H9 (cell line): ENCODE data around the gene ARHGAP30. TPM values are rescaled to one million over a fixed set of nuclear protein-coding genes. Genes with fewer than 3 reads are reported as not detected.

Experiments used
- DNase-seq: peaks from one replicate; pipeline ENCODE4 v3.0.0-alpha.2; 2017
- H2AFZ ChIP-seq: one replicate; pipeline ENCODE4 v1.6.1; 2013; ENCODE audit warnings: mild to moderate bottlenecking, low read length, control low read depth, moderate library complexity
- H2AK5ac ChIP-seq: 2 replicates; pipeline ENCODE4 v1.6.1; 2013; ENCODE audit warnings: low read length, control low read depth, mixed read lengths; ENCODE audit not compliant: insufficient read length
- H2BK120ac ChIP-seq: one replicate; pipeline ENCODE4 v1.6.1; 2013; ENCODE audit warnings: low read depth, mild to moderate bottlenecking, low read length, control low read depth, inconsistent platforms; ENCODE audit not compliant: poor library complexity, severe bottlenecking
- H2BK12ac ChIP-seq: 2 replicates; pipeline ENCODE4 v1.6.1; 2013; ENCODE audit warnings: low read length, control low read depth, mixed read lengths, low read depth; ENCODE audit not compliant: insufficient read length
- H2BK15ac ChIP-seq: 2 replicates; pipeline ENCODE4 v1.6.1; 2013; ENCODE audit warnings: low read depth, low read length, control low read depth
- H2BK20ac ChIP-seq: one replicate; pipeline ENCODE4 v1.6.1; 2013; ENCODE audit warnings: low read depth, mild to moderate bottlenecking, low read length, control low read depth, inconsistent platforms; ENCODE audit not compliant: poor library complexity, severe bottlenecking
- H2BK5ac ChIP-seq: 2 replicates; pipeline ENCODE4 v1.6.1; 2013; ENCODE audit warnings: low read length, control low read depth, mixed read lengths; ENCODE audit not compliant: insufficient read length
- H3K14ac ChIP-seq: 2 replicates; pipeline ENCODE4 v1.6.1; 2013; ENCODE audit warnings: low read length, control low read depth; ENCODE audit not compliant: insufficient read depth
- H3K18ac ChIP-seq: 2 replicates; pipeline ENCODE4 v1.6.1; 2013; ENCODE audit warnings: low read depth, mild to moderate bottlenecking, mixed read lengths, low read length, control low read depth; ENCODE audit not compliant: insufficient read length
- H3K23ac ChIP-seq: 2 replicates; pipeline ENCODE4 v1.6.1; 2013; ENCODE audit warnings: low read length, control low read depth, mixed read lengths, low read depth; ENCODE audit not compliant: insufficient read length
- H3K23me2 ChIP-seq: 2 replicates; pipeline ENCODE4 v1.6.1; 2013; ENCODE audit warnings: low read depth, mild to moderate bottlenecking, mixed read lengths, low read length, control low read depth; ENCODE audit not compliant: insufficient read length, poor library complexity, severe bottlenecking
- H3K27ac ChIP-seq: 2 replicates; pipeline ENCODE4 v1.5.1; 2013; ENCODE audit warnings: low read length, control low read depth, mixed read lengths, low read depth; ENCODE audit not compliant: insufficient read length
- H3K27me3 ChIP-seq: 2 replicates; pipeline ENCODE4 v1.6.1; 2013; ENCODE audit warnings: low read length, control low read depth, inconsistent platforms; ENCODE audit not compliant: insufficient read depth
- H3K4ac ChIP-seq: 2 replicates; pipeline ENCODE4 v1.6.1; 2013; ENCODE audit warnings: low read depth, mild to moderate bottlenecking, control low read depth, inconsistent platforms, low read length, moderate library complexity
- H3K4me1 ChIP-seq: 2 replicates; pipeline ENCODE4 v1.6.1; 2013; ENCODE audit warnings: low read length, control low read depth, inconsistent platforms; ENCODE audit not compliant: insufficient read depth
- H3K4me2 ChIP-seq: 2 replicates; pipeline ENCODE4 v1.6.1; 2013; ENCODE audit warnings: low read length, control low read depth, mixed read lengths; ENCODE audit not compliant: insufficient read length, insufficient read depth
- H3K56ac ChIP-seq: 2 replicates; pipeline ENCODE4 v1.6.1; 2013; ENCODE audit warnings: low read depth, mild to moderate bottlenecking, mixed read lengths, low read length, control low read depth; ENCODE audit not compliant: insufficient read length
- H3K79me1 ChIP-seq: 2 replicates; pipeline ENCODE4 v1.6.1; 2013; ENCODE audit warnings: low read depth, mild to moderate bottlenecking, moderate library complexity, low read length, control low read depth, inconsistent platforms; ENCODE audit not compliant: insufficient read depth, poor library complexity, severe bottlenecking
- H3K79me2 ChIP-seq: 2 replicates; pipeline ENCODE4 v1.6.1; 2013; ENCODE audit warnings: low read length, control low read depth, inconsistent platforms; ENCODE audit not compliant: insufficient read depth
- H3K9ac ChIP-seq: 2 replicates; pipeline ENCODE4 v1.6.1; 2013; ENCODE audit warnings: low read length, control low read depth, mixed read lengths; ENCODE audit not compliant: insufficient read length; ENCODE audit errors: extremely low read depth
- H3K9me3 ChIP-seq: one replicate; pipeline ENCODE4 v1.6.1; 2013; ENCODE audit warnings: low read depth, low read length, inconsistent platforms; ENCODE audit not compliant: control insufficient read depth
- H3T11ph ChIP-seq: one replicate; pipeline ENCODE4 v1.6.1; 2013; ENCODE audit warnings: mild to moderate bottlenecking, low read length, control low read depth, inconsistent platforms
- H4K20me1 ChIP-seq: one replicate; pipeline ENCODE4 v1.6.1; 2013; ENCODE audit not compliant: control insufficient read depth, insufficient read length, insufficient read depth
- H4K5ac ChIP-seq: 2 replicates; pipeline ENCODE4 v1.6.1; 2013; ENCODE audit warnings: low read depth, mild to moderate bottlenecking, mixed read lengths, low read length, control low read depth; ENCODE audit not compliant: insufficient read length
- H4K8ac ChIP-seq: replicated peaks from 2 replicates; pipeline ENCODE4 v1.6.1; 2013; ENCODE audit warnings: low read length, control low read depth, mixed read lengths, low read depth; ENCODE audit not compliant: insufficient read length
- H4K91ac ChIP-seq: 2 replicates; pipeline ENCODE4 v1.6.1; 2013; ENCODE audit warnings: low read depth, mild to moderate bottlenecking, moderate library complexity, mixed read lengths, low read length, control low read depth; ENCODE audit not compliant: insufficient read length
- H3K27ac Mint-ChIP-seq, 3 experiments: 2 replicates in 2 of 3; 3 replicates in 1 of 3; pipeline ENCODE4 v1.8.0; 2020 to 2021; ENCODE audit warnings: mixed read lengths in 3 of 3, mild to moderate bottlenecking in 1 of 3, moderate library complexity in 1 of 3
- H3K27me3 Mint-ChIP-seq: 2 replicates; pipeline ENCODE4 v1.8.0; 2021; ENCODE audit warnings: low read depth, mild to moderate bottlenecking, moderate library complexity, mixed read lengths
- H3K36me3 Mint-ChIP-seq, 3 experiments: 2 replicates in 2 of 3; 3 replicates in 1 of 3; pipeline ENCODE4 v1.8.0; 2020 to 2021; ENCODE audit warnings: low read depth in 3 of 3, mixed read lengths in 3 of 3; ENCODE audit not compliant: insufficient read depth in 1 of 3
- H3K4me1 Mint-ChIP-seq, 2 experiments: 2 replicates each; pipeline ENCODE4 v1.8.0; 2020; ENCODE audit warnings: mixed read lengths in 2 of 2
- H3K4me3 Mint-ChIP-seq, 2 experiments: 2 replicates in 1 of 2; 3 replicates in 1 of 2; pipeline ENCODE4 v1.8.0; 2020 to 2021; ENCODE audit warnings: mild to moderate bottlenecking in 2 of 2, mixed read lengths in 2 of 2, moderate library complexity in 1 of 2
- H3K9me3 Mint-ChIP-seq, 2 experiments: 2 replicates in 1 of 2; 3 replicates in 1 of 2; pipeline ENCODE4 v1.8.0; 2020; ENCODE audit warnings: mild to moderate bottlenecking in 2 of 2, mixed read lengths in 2 of 2, moderate library complexity in 1 of 2
- WGBS: extraction: QIAGEN DNeasy Blood & Tissue Kit; methylation state at CpG from one replicate; pipeline ENCODE4 v1.1.7; 2013; ENCODE audit warnings: missing lambda C conversion rate, low lambda C conversion rate, mixed read lengths; ENCODE audit not compliant: insufficient read length; ENCODE audit errors: extremely low coverage; 5-methylcytosine and 5-hydroxymethylcytosine counted together
- total RNA-seq: library from RNA; stranded (reverse); gene quantifications from 2 replicates; pipeline ENCODE4 v1.2.1, GENCODE V29; 2021
- TF ChIP-seq, protein P1 (sequence below): fragments of 200-600 bp; sonication (generic); conservative IDR thresholded peaks from 3 replicates; pipeline ENCODE4 v1.8.0; 2021; ENCODE audit warnings: antibody characterized with exemption, mild to moderate bottlenecking

ARHGAP30 gene
- total RNA-seq, 1 experiment from 2014 or later: 0.13 TPM

DNA sequence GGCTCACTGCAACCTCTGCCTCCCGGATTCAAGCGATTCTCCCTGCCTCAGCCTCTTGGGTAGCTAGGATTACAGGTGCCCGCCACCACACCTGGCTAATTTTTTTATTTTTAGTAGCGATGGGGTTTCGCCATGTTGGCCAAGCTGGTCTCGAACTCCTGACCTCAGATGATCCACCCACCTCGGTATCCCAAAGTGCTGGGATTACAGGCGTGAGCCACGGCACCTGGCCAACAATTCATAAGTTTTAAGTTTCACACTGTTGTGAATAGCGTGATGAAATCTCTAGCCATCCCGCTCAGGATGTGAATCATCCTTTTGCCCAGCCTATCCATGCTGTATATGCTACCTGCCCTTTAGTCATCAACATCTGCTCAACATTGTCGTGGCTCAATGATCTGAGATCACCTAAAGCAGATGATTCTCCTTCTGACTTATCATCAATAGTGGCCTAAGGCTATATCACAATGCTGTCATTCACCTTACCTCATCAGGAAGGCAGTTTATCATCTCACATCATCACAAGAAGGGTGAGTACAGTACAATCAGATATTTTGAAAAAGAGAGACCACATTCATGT lies 45.5 kb upstream of the ARHGAP30 start:
- no peaks in the 10 kb centered on the region for H3K27me3 ChIP-seq

More for the DNA sequence above, 45.5 kb upstream of the ARHGAP30 start:
- Histone ChIP-seq H3K27ac (no peak overlapping the region), H2BK15ac (no peak overlapping the region), H3K4ac (no peak overlapping the region), H3K9me3 (no peaks in the 10 kb centered on the region), H2BK5ac (no peak overlapping the region), H2AK5ac (no peak overlapping the region), H2BK120ac (no peak overlapping the region), H4K5ac (no peak overlapping the region), H3T11ph (no peak overlapping the region), H3K18ac (no peak overlapping the region), H4K20me1 (no peaks in the 10 kb centered on the region), H3K23ac (no peak overlapping the region), H3K23me2 (peaks cover 9% of the 10 kb centered on the region), H3K14ac (no peak overlapping the region), H3K79me2 (peaks cover 10% of the 10 kb centered on the region; the same call in 1 of the 2 replicates), H3K4me2 (no peak overlapping the region), H3K9ac (no peak overlapping the region), H3K79me1 (peaks cover 3% of the 10 kb centered on the region), H2AFZ (no peak overlapping the region), H4K91ac (no peak overlapping the region), H3K56ac (no peak overlapping the region), H3K4me1 (peaks cover 5% of the 10 kb centered on the region; the same call in 1 of the 2 replicates), H2BK20ac (no peak overlapping the region), H4K8ac (no peak overlapping the region), H2BK12ac (no peak overlapping the region)
- TF ChIP-seq, protein P1, sequence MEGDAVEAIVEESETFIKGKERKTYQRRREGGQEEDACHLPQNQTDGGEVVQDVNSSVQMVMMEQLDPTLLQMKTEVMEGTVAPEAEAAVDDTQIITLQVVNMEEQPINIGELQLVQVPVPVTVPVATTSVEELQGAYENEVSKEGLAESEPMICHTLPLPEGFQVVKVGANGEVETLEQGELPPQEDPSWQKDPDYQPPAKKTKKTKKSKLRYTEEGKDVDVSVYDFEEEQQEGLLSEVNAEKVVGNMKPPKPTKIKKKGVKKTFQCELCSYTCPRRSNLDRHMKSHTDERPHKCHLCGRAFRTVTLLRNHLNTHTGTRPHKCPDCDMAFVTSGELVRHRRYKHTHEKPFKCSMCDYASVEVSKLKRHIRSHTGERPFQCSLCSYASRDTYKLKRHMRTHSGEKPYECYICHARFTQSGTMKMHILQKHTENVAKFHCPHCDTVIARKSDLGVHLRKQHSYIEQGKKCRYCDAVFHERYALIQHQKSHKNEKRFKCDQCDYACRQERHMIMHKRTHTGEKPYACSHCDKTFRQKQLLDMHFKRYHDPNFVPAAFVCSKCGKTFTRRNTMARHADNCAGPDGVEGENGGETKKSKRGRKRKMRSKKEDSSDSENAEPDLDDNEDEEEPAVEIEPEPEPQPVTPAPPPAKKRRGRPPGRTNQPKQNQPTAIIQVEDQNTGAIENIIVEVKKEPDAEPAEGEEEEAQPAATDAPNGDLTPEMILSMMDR: no peak
- H3K9me3 Mint-ChIP-seq: no peaks in the 10 kb centered on the region
- no peaks in the 10 kb centered on the region for H3K27me3 Mint-ChIP-seq
- no CpG with 5 or more reads among the region's 12 CpGs for WGBS
- peaks cover 5 to 13% (median 7%) of the 10 kb centered on the region in 3 experiments; a peak in 6 of 7 replicates for H3K36me3 Mint-ChIP-seq
- no peak for DNase-seq
- H3K27ac Mint-ChIP-seq: no peak overlapping the region
- peaks cover 23% of the 10 kb centered on the region in 2 experiments for H3K4me1 Mint-ChIP-seq
- peak overlapping the region in 1 of 2 experiments; percentile 95; a peak in 1 of 5 replicates for H3K4me3 Mint-ChIP-seq
